K562 (cell line): ENCODE data around the gene OR13J1. TPM values are rescaled to one million over a fixed set of nuclear protein-coding genes. Genes with fewer than 3 reads are reported as not detected.
A peak's percentile ranks its signal among the peaks of the same experiment; 100 is the strongest.

Experiments
- ARID1B ChIP-seq: fragments of 450-650 bp; IDR thresholded peaks from 2 replicates; pipeline ENCODE4 v1.6.1; 2016; ENCODE audit warnings: antibody characterized with exemption, mild to moderate bottlenecking, inconsistent platforms
- BHLHE40 ChIP-seq: IDR thresholded peaks from 2 replicates; pipeline ENCODE4 v1.6.1; 2011; ENCODE audit warnings: low read length, improper control_type of control experiment
- BRCA1 ChIP-seq, 2 experiments: fragments of 450-650 bp in 1 of 2; sonication (generic) in 1 of 2; formaldehyde crosslinking in 1 of 2; IDR thresholded peaks; 2 replicates each; pipeline versions ENCODE4 v1.5.0 to v1.6.1; 2017 to 2020; ENCODE audit warnings: mild to moderate bottlenecking in 1 of 2, missing genetic modification reagents in 1 of 2
- CBFA2T3 ChIP-seq: fragments of 450-650 bp; IDR thresholded peaks from 2 replicates; pipeline ENCODE4 v1.6.1; 2017
- E2F3 ChIP-seq: fragments of 250-450 bp; sonication (Bioruptor Pico); IDR thresholded peaks from 2 replicates; pipeline ENCODE4 v1.4.0; 2020; ENCODE audit warnings: mild to moderate bottlenecking
- ELF1 ChIP-seq: fragments of 200-800 bp; sonication (Bioruptor generic); IDR thresholded peaks from 2 replicates; pipeline ENCODE4 v1.6.1; 2016; ENCODE audit warnings: missing genetic modification characterization, missing compliant biosample characterization
- ESRRA ChIP-seq: fragments of 450-650 bp; IDR thresholded peaks from 2 replicates; pipeline ENCODE4 v1.6.1; 2014; ENCODE audit warnings: low read depth, mild to moderate bottlenecking, moderate library complexity, borderline replicate concordance
- ETS2 ChIP-seq: IDR thresholded peaks from 2 replicates; pipeline ENCODE4 v1.6.1; 2016; ENCODE audit warnings: borderline replicate concordance, missing genetic modification characterization, mild to moderate bottlenecking, moderate library complexity, missing compliant biosample characterization; ENCODE audit not compliant: poor library complexity, severe bottlenecking
- GABPB1 ChIP-seq: sonication (generic); formaldehyde crosslinking; IDR thresholded peaks from 2 replicates; pipeline ENCODE4 v1.8.0; 2022; ENCODE audit warnings: mild to moderate bottlenecking, missing genetic modification reagents
- GATAD2A ChIP-seq: fragments of 450-650 bp; IDR thresholded peaks from 2 replicates; pipeline ENCODE4 v1.6.1; 2017
- HMG20B ChIP-seq: fragments of 250-450 bp; sonication (Bioruptor Pico); IDR thresholded peaks from 2 replicates; pipeline ENCODE4 v1.5.0; 2021; ENCODE audit warnings: mild to moderate bottlenecking
- HSF4 ChIP-seq: fragments of 250-450 bp; sonication (Bioruptor Pico); IDR thresholded peaks from 2 replicates; pipeline ENCODE4 v2.1.2; 2022; ENCODE audit warnings: mild to moderate bottlenecking, moderate library complexity, borderline replicate concordance
- KAT2B ChIP-seq: IDR thresholded peaks from one replicate; pipeline ENCODE4 v1.6.1; 2012; ENCODE audit warnings: low read depth, mild to moderate bottlenecking, control low read depth, inconsistent platforms, low read length, moderate library complexity
- KLF1 ChIP-seq: fragments of 450-650 bp; IDR thresholded peaks from 2 replicates; pipeline ENCODE4 v1.6.1; 2016; ENCODE audit warnings: missing genetic modification characterization, missing compliant biosample characterization
- L3MBTL2 ChIP-seq: fragments of 450-650 bp; IDR thresholded peaks from 2 replicates; pipeline ENCODE4 v1.6.1; 2016; ENCODE audit warnings: mild to moderate bottlenecking, moderate library complexity
- MBD2 ChIP-seq: sonication (generic); IDR thresholded peaks from 2 replicates; pipeline ENCODE4 v1.6.1; 2016; ENCODE audit warnings: low read depth, borderline replicate concordance
- MNT ChIP-seq, 2 experiments: fragments of 450-650 bp; conservative IDR thresholded peaks; 2 replicates each; pipeline ENCODE4 v1.6.1; 2017; ENCODE audit warnings: mild to moderate bottlenecking in 2 of 2, moderate library complexity in 2 of 2
- MYBL2 ChIP-seq, 2 experiments: fragments of 450-650 bp in 1 of 2; sonication (generic) in 1 of 2; formaldehyde crosslinking in 1 of 2; IDR thresholded peaks; 2 replicates each; pipeline versions ENCODE4 v1.6.1 to v1.8.1; 2017 to 2022; ENCODE audit warnings: borderline replicate concordance in 1 of 2, inconsistent platforms in 1 of 2, low read depth in 1 of 2, mild to moderate bottlenecking in 1 of 2, missing genetic modification reagents in 1 of 2, moderate library complexity in 1 of 2
- NR2C2 ChIP-seq, 2 experiments: fragments of 200-800 bp in 1 of 2; sonication (Bioruptor generic) in 1 of 2; sonication (generic) in 1 of 2; formaldehyde crosslinking in 1 of 2; IDR thresholded peaks; 2 replicates each; pipeline versions ENCODE4 v1.6.1 to v1.8.0; 2016 to 2022; ENCODE audit warnings: mild to moderate bottlenecking in 1 of 2, missing compliant biosample characterization in 1 of 2, missing genetic modification characterization in 1 of 2, missing genetic modification reagents in 1 of 2
- SMAD2 ChIP-seq: fragments of 150-350 bp; IDR thresholded peaks from 2 replicates; pipeline ENCODE4 v1.6.1; 2014; ENCODE audit warnings: low read depth, mild to moderate bottlenecking, low read length
- SREBF1 ChIP-seq: fragments of 150-350 bp; IDR thresholded peaks from 2 replicates; pipeline ENCODE4 v1.6.1; 2014; ENCODE audit warnings: antibody characterized with exemption, low read depth, low read length, borderline replicate concordance
- TEAD2 ChIP-seq: fragments of 450-650 bp; IDR thresholded peaks from 2 replicates; pipeline ENCODE4 v1.6.1; 2016; ENCODE audit warnings: missing genetic modification characterization, control low read depth, missing compliant biosample characterization
- VEZF1 ChIP-seq: fragments of 200-800 bp; sonication (Bioruptor generic); IDR thresholded peaks from 2 replicates; pipeline ENCODE4 v1.6.1; 2017; ENCODE audit warnings: missing genetic modification characterization, missing compliant biosample characterization
- ZEB2 ChIP-seq: fragments of 450-650 bp; IDR thresholded peaks from 2 replicates; pipeline ENCODE4 v1.6.1; 2016
- ZFX ChIP-seq: sonication (generic); formaldehyde crosslinking; IDR thresholded peaks from 2 replicates; pipeline ENCODE4 v1.8.0; 2022; ENCODE audit warnings: mild to moderate bottlenecking, missing genetic modification reagents, moderate library complexity
- ZNF24 ChIP-seq: fragments of 450-650 bp; IDR thresholded peaks from 2 replicates; pipeline ENCODE4 v1.6.1; 2016
- ZNF436 ChIP-seq: fragments of 250-450, 450-650 bp; sonication (Bioruptor Pico); formaldehyde crosslinking; IDR thresholded peaks from 2 replicates; pipeline ENCODE4 v1.7.0; 2020; ENCODE audit warnings: mild to moderate bottlenecking
- ZNF445 ChIP-seq: fragments of 250-450 bp; sonication (Bioruptor Pico); IDR thresholded peaks from 2 replicates; pipeline ENCODE4 v1.4.0; 2020; ENCODE audit warnings: low read depth, mild to moderate bottlenecking, moderate library complexity
- polyA plus RNA-seq, 8 experiments: library from polyadenylated mRNA; depleted of rRNA in 4 of 8; stranded (reverse) in 5 of 8; unstranded in 3 of 8; fragments of >200 nt; fragmentation: Nextera tagmentation in 2 of 8; fragmentation: Illumina TruSeq in 1 of 8; extraction: Ambion mirVana in 2 of 8; extraction: Trizol in 1 of 8; gene quantifications; 2 replicates each; pipeline versions ENCODE4 v1.2.1 to v1.2.3, GENCODE V29; 2011 to 2014; ENCODE audit warnings: inconsistent platforms in 1 of 8, missing spikeins in 1 of 8
- total RNA-seq, 7 experiments: library from RNA; depleted of rRNA in 6 of 7; stranded (reverse); fragments of >200 nt in 6 of 7; fragmentation: Illumina TruSeq in 2 of 7; extraction: Trizol in 2 of 7; gene quantifications; 2 replicates each; pipeline versions ENCODE4 v1.2.1 to v1.2.3, GENCODE V29; 2011 to 2021; ENCODE audit warnings: low replicate concordance in 1 of 7

Gene OR13J1
- total and polyA plus RNA-seq, 9 of the 15 experiments (the other 6 are each of a cell fraction or from before 2014, with no cell fraction given) = not detected

DNA sequence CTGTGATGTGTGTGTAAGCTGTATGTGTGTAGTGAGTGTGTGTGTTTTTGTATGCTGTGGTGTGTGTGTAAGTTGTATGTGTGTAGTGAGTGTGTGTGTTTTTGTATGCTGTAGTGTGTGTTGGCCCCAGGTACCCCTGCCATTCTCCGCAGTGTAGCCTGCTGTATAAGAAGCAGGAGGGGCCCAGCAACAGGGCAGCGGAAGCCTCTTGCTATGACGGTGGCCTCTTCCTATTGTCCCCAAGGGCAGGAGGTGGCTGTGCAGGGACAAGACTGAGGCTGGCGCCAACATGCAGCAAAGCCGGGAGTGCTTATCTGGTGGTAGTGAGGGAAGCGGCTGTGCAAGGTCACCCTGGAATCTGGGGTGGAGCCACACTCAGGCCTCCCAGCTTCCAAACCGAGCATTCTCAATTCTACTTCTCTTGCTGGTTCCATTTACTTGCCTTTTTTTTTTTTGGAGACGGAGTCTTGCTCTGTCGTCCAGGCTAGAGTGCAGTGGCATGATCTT is 44.2 kb upstream of the OR13J1 start (continued):
- TF ChIP-seq L3MBTL2 = peak; percentile 55; the same call in 1 of the 2 replicates
- TF ChIP-seq GABPB1 (CRISPR knock-in tag) = no peak
- TF ChIP-seq KAT2B = no peak
- no peak for TF ChIP-seq HSF4 (CRISPR knock-in tag)
- peak; percentile 23; the same call in 1 of the 2 replicates for TF ChIP-seq E2F3
- TF ChIP-seq BHLHE40 = peak; percentile 8; the same call in 1 of the 2 replicates
- TF ChIP-seq MYBL2 (IDR thresholded peaks at IDR 0.05; ENCODE audit: low read depth) = no peak
- TF ChIP-seq MYBL2 (CRISPR knock-in tag; IDR thresholded peaks at IDR 0.05; ENCODE audit: borderline replicate concordance) = no peak
- TF ChIP-seq ETS2 = no peak
- TF ChIP-seq GATAD2A = peak; percentile 66; the same call in 1 of the 2 replicates
- TF ChIP-seq ELF1 (tag) = 0 out of 2 replicates have a peak, but pooled peaks have one; percentile 28
- peak; percentile 99 for TF ChIP-seq ESRRA
- no peak for TF ChIP-seq KLF1 (tag)
- no peak for TF ChIP-seq ZEB2
- no peak for TF ChIP-seq ZNF436
- TF ChIP-seq ARID1B = peak; percentile 72
- peak; percentile 44; the same call in 1 of the 2 replicates for TF ChIP-seq TEAD2 (tag)
- no peak for TF ChIP-seq SMAD2
- TF ChIP-seq BRCA1 (IDR thresholded peaks at IDR 0.05) = no peak
- TF ChIP-seq BRCA1 (CRISPR knock-in tag; IDR thresholded peaks at IDR 0.05) = no peak
- TF ChIP-seq VEZF1 (CRISPR knock-in tag) = peak; percentile 49; the same call in 1 of the 2 replicates
- no peak for TF ChIP-seq SREBF1
- TF ChIP-seq CBFA2T3 = peak; percentile 69
- peak; percentile 33 for TF ChIP-seq ZFX (CRISPR knock-in tag)
- TF ChIP-seq HMG20B (CRISPR knock-in tag) = no peak
- TF ChIP-seq ZNF445 (CRISPR knock-in tag) = no peak
- TF ChIP-seq MBD2 = peak; percentile 56; the same call in 1 of the 2 replicates
- no peak; the same call in 1 of the 2 replicates for TF ChIP-seq ZNF24
- no peak for TF ChIP-seq NR2C2 (CRISPR knock-in tag; IDR thresholded peaks at IDR 0.05)
- TF ChIP-seq NR2C2 (tag; IDR thresholded peaks at IDR 0.05) = peak; percentile 54
- 0 out of 4 replicates have a peak, but pooled peaks of 1 of the 2 experiments have one; percentile 30 for TF ChIP-seq MNT (conservative IDR thresholded peaks at IDR 0.05)
